HepG2 (cell line): ENCODE measurements around the gene LCORL. TPM values are rescaled to one million over a fixed set of nuclear protein-coding genes. Genes with fewer than 3 reads are reported as not detected.

ENCODE experiments used
- AHR ChIP-seq: IDR thresholded peaks from 2 replicates; pipeline ENCODE4 v1.6.1; 2018; ENCODE audit warnings: missing genetic modification reagents, missing compliant biosample characterization
- CHCHD3 ChIP-seq: sonication (generic); formaldehyde crosslinking; IDR thresholded peaks from 2 replicates; pipeline ENCODE4 v1.8.0; 2022; ENCODE audit warnings: mild to moderate bottlenecking, missing genetic modification reagents, moderate library complexity
- EHMT2 ChIP-seq: fragments of 200-600 bp; sonication (generic); IDR thresholded peaks from 2 replicates; pipeline ENCODE4 v1.7.0; 2017; ENCODE audit warnings: antibody characterized with exemption, low read depth, low read length, borderline replicate concordance
- GMEB2 ChIP-seq: IDR thresholded peaks from 2 replicates; pipeline ENCODE4 v1.6.1; 2016; ENCODE audit warnings: missing biosample characterization, missing genetic modification reagents, low read depth
- MEF2D ChIP-seq: sonication (generic); formaldehyde crosslinking; IDR thresholded peaks from 2 replicates; pipeline ENCODE4 v1.5.1; 2020; ENCODE audit warnings: mild to moderate bottlenecking, missing genetic modification reagents
- MYNN ChIP-seq: sonication (generic); formaldehyde crosslinking; IDR thresholded peaks from 2 replicates; pipeline ENCODE4 v1.4.0; 2020; ENCODE audit warnings: mild to moderate bottlenecking, low read depth, missing genetic modification reagents
- NCOA2 ChIP-seq: sonication (generic); formaldehyde crosslinking; IDR thresholded peaks from 2 replicates; pipeline ENCODE4 v1.8.0; 2022; ENCODE audit warnings: inconsistent platforms
- NR0B2 ChIP-seq: sonication (generic); formaldehyde crosslinking; IDR thresholded peaks from 2 replicates; pipeline ENCODE4 v1.4.0; 2020; ENCODE audit warnings: mild to moderate bottlenecking, missing genetic modification reagents
- PAX8 ChIP-seq: sonication (generic); formaldehyde crosslinking; IDR thresholded peaks from 2 replicates; pipeline ENCODE4 v1.8.0; 2022; ENCODE audit warnings: mild to moderate bottlenecking, missing genetic modification reagents, borderline replicate concordance
- POGZ ChIP-seq: sonication (generic); formaldehyde crosslinking; IDR thresholded peaks from 2 replicates; pipeline ENCODE4 v1.4.0; 2020; ENCODE audit warnings: mild to moderate bottlenecking, missing genetic modification reagents
- RBAK ChIP-seq: sonication (generic); formaldehyde crosslinking; IDR thresholded peaks from 2 replicates; pipeline ENCODE4 v1.5.1; 2020; ENCODE audit warnings: mild to moderate bottlenecking, missing genetic modification reagents
- RBFOX2 ChIP-seq: fragments of 200-400 bp; formaldehyde crosslinking; IDR thresholded peaks from 2 replicates; pipeline ENCODE4 v1.6.1; 2017; ENCODE audit warnings: low read depth, mild to moderate bottlenecking, low read length
- SALL2 ChIP-seq: sonication (generic); formaldehyde crosslinking; IDR thresholded peaks from 2 replicates; pipeline ENCODE4 v1.8.1; 2023; ENCODE audit warnings: mild to moderate bottlenecking, missing genetic modification reagents, inconsistent platforms
- SMC3 ChIP-seq: IDR thresholded peaks from 2 replicates; pipeline ENCODE4 v1.6.1; 2011; ENCODE audit warnings: low read length, improper control_type of control experiment
- SRSF1 ChIP-seq: fragments of 200-400 bp; formaldehyde crosslinking; optimal IDR thresholded peaks from 2 replicates; pipeline ENCODE3; 2017; ENCODE audit warnings: mild to moderate bottlenecking, low read depth, low read length, moderate library complexity
- ZNF10 ChIP-seq: sonication (generic); formaldehyde crosslinking; IDR thresholded peaks from 2 replicates; pipeline ENCODE4 v1.4.0; 2020; ENCODE audit warnings: mild to moderate bottlenecking, low read depth, missing genetic modification reagents, borderline replicate concordance
- ZNF543 ChIP-seq: sonication (generic); formaldehyde crosslinking; IDR thresholded peaks from 2 replicates; pipeline ENCODE4 v1.4.0; 2020; ENCODE audit warnings: mild to moderate bottlenecking, missing genetic modification reagents
- ZNF572 ChIP-seq: sonication (generic); formaldehyde crosslinking; IDR thresholded peaks from 2 replicates; pipeline ENCODE4 v1.5.1; 2020; ENCODE audit warnings: mild to moderate bottlenecking, missing genetic modification reagents
- ZNF605 ChIP-seq: sonication (generic); formaldehyde crosslinking; IDR thresholded peaks from 2 replicates; pipeline ENCODE4 v1.8.0; 2022; ENCODE audit warnings: mild to moderate bottlenecking, missing genetic modification reagents
- polyA plus RNA-seq, 8 experiments: library from polyadenylated mRNA; depleted of rRNA in 3 of 8; stranded (reverse) in 7 of 8; unstranded in 1 of 8; fragments of >200 nt; fragmentation: Illumina TruSeq in 4 of 8; extraction: Trizol in 4 of 8; gene quantifications; 2 replicates each; pipeline versions ENCODE4 v1.2.1 to v1.2.3, GENCODE V29; 2011 to 2016; ENCODE audit warnings: low read depth in 4 of 8, missing spikeins in 1 of 8, mixed read lengths in 1 of 8; ENCODE audit not compliant: insufficient read depth in 1 of 8
- total RNA-seq, 5 experiments: library from RNA; depleted of rRNA; stranded (reverse); fragments of >200 nt; fragmentation: Illumina TruSeq; extraction: Trizol; gene quantifications; 2 replicates each; pipeline ENCODE4 v1.2.3, GENCODE V29; 2016; ENCODE audit warnings: low read depth in 1 of 5
- TF ChIP-seq, protein P1 (sequence below): sonication (generic); formaldehyde crosslinking; IDR thresholded peaks from 2 replicates; pipeline ENCODE4 v1.5.0; 2020; ENCODE audit warnings: missing genetic modification reagents, mild to moderate bottlenecking, borderline replicate concordance
- TF ChIP-seq, protein P2 (sequence below): sonication (generic); formaldehyde crosslinking; IDR thresholded peaks from 2 replicates; pipeline ENCODE4 v1.4.0; 2020; ENCODE audit warnings: missing genetic modification reagents
- TF ChIP-seq, protein P3 (sequence below): sonication (generic); formaldehyde crosslinking; conservative IDR thresholded peaks from 2 replicates; pipeline ENCODE4 v1.4.0; 2020; ENCODE audit warnings: missing genetic modification reagents
- TF ChIP-seq, protein P4 (sequence below): sonication (generic); formaldehyde crosslinking; IDR thresholded peaks from 2 replicates; pipeline ENCODE4 v1.8.0; 2023; ENCODE audit warnings: mild to moderate bottlenecking, missing genetic modification reagents

The LCORL gene
- total and polyA plus RNA-seq, 2 of the 13 experiments (the other 11 are each of a cell fraction or from before 2014, with no cell fraction given) = 5.3 to 14.5 TPM

GRCh38 chr4:17810260-17811077, 211.1 kb downstream of the LCORL start, which contains the start of the genes DCAF16 and NCAPG (continued):
- TF ChIP-seq ZNF10 (CRISPR knock-in tag) (no peak), AHR (no peak), SRSF1 (peak; percentile 20), CHCHD3 (0 out of 2 replicates have a peak, but pooled peaks have one; percentile 76), RBAK (CRISPR knock-in tag) (no peak; the same call in 1 of the 2 replicates), POGZ (CRISPR knock-in tag) (peak; percentile 97), NR0B2 (CRISPR knock-in tag) (no peak; the same call in 1 of the 2 replicates), ZNF543 (CRISPR knock-in tag) (peak; percentile 68), SMC3 (no peak), RBFOX2 (peak; percentile 92), PAX8 (CRISPR knock-in tag) (no peak), ZNF572 (CRISPR knock-in tag) (peak; percentile 86), ZNF605 (CRISPR knock-in tag) (peak; percentile 90; the same call in 1 of the 2 replicates), SALL2 (CRISPR knock-in tag) (peak; percentile 89), MEF2D (CRISPR knock-in tag) (peak; percentile 87), EHMT2 (no peak), MYNN (no peak), NCOA2 (CRISPR knock-in tag) (0 out of 2 replicates have a peak, but pooled peaks have one; percentile 25), GMEB2 (CRISPR knock-in tag) (no peak)
- TF ChIP-seq, protein P1, sequence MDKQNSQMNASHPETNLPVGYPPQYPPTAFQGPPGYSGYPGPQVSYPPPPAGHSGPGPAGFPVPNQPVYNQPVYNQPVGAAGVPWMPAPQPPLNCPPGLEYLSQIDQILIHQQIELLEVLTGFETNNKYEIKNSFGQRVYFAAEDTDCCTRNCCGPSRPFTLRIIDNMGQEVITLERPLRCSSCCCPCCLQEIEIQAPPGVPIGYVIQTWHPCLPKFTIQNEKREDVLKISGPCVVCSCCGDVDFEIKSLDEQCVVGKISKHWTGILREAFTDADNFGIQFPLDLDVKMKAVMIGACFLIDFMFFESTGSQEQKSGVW (CRISPR knock-in tag) = no peak
- TF ChIP-seq, protein P2, sequence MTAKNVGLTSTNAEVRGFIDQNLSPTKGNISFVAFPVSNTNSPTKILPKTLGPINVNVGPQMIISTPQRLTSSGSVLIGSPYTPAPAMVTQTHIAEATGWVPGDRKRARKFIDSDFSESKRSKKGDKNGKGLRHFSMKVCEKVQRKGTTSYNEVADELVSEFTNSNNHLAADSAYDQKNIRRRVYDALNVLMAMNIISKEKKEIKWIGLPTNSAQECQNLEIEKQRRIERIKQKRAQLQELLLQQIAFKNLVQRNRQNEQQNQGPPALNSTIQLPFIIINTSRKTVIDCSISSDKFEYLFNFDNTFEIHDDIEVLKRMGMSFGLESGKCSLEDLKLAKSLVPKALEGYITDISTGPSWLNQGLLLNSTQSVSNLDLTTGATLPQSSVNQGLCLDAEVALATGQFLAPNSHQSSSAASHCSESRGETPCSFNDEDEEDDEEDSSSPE (CRISPR knock-in tag) = peak; percentile 100
- TF ChIP-seq, protein P3, sequence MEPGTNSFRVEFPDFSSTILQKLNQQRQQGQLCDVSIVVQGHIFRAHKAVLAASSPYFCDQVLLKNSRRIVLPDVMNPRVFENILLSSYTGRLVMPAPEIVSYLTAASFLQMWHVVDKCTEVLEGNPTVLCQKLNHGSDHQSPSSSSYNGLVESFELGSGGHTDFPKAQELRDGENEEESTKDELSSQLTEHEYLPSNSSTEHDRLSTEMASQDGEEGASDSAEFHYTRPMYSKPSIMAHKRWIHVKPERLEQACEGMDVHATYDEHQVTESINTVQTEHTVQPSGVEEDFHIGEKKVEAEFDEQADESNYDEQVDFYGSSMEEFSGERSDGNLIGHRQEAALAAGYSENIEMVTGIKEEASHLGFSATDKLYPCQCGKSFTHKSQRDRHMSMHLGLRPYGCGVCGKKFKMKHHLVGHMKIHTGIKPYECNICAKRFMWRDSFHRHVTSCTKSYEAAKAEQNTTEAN (CRISPR knock-in tag) = peak; percentile 73
- TF ChIP-seq, protein P4, sequence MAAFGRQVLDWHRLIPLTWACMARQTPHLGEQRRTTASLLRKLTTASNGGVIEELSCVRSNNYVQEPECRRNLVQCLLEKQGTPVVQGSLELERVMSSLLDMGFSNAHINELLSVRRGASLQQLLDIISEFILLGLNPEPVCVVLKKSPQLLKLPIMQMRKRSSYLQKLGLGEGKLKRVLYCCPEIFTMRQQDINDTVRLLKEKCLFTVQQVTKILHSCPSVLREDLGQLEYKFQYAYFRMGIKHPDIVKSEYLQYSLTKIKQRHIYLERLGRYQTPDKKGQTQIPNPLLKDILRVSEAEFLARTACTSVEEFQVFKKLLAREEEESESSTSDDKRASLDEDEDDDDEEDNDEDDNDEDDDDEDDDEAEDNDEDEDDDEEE (CRISPR knock-in tag) = peak; percentile 24; the same call in 1 of the 2 replicates
